MCF 10A (cell line): Measurements from ENCODE around the gene SLC22A13. TPM values are rescaled to one million over a fixed set of nuclear protein-coding genes. Genes with fewer than 3 reads are reported as not detected.
A peak's percentile ranks its signal among the peaks of the same experiment; 100 is the strongest.

ENCODE experiments used
- BruUV-seq: library from RNA; stranded (reverse); fragments of 400-500 nt; replicated peaks from 2 replicates; lab custom pipeline; 2021; lab: Mats Ljungman, UMichigan
- CTCF ChIA-PET: fragments of 300-600 bp; sonication (Branson Sonifier 250); formaldehyde crosslinking; extraction: SDS; loops from one replicate; lab custom pipeline; 2021; ENCODE audit warnings: antibody characterized with exemption, inconsistent platforms; lab: Yijun Ruan, JAX
- POLR2A ChIA-PET: fragments of 300-600, 350-650 bp; sonication (Branson Sonifier 250); formaldehyde crosslinking; extraction: SDS; loops from one replicate; lab custom pipeline; 2020; ENCODE audit warnings: antibody characterized with exemption, inconsistent platforms; lab: Yijun Ruan, JAX
- DNase-seq: peaks from one replicate; pipeline ENCODE4 v3.0.0-alpha.2; 2018; ENCODE audit not compliant: unreplicated experiment
- H3K27ac Mint-ChIP-seq: one replicate; pipeline ENCODE4 v1.8.0; 2022; ENCODE audit warnings: mild to moderate bottlenecking, low read depth, mixed read lengths; ENCODE audit not compliant: unreplicated experiment
- H3K27me3 Mint-ChIP-seq: one replicate; pipeline ENCODE4 v1.8.0; 2022; ENCODE audit warnings: mixed read lengths; ENCODE audit not compliant: insufficient read depth, unreplicated experiment
- H3K36me3 Mint-ChIP-seq: one replicate; pipeline ENCODE4 v1.8.0; 2022; ENCODE audit warnings: mild to moderate bottlenecking, moderate library complexity, mixed read lengths; ENCODE audit not compliant: insufficient read depth, unreplicated experiment
- H3K4me1 Mint-ChIP-seq: one replicate; pipeline ENCODE4 v1.8.0; 2022; ENCODE audit warnings: mixed read lengths; ENCODE audit not compliant: insufficient read depth, unreplicated experiment
- H3K4me3 Mint-ChIP-seq: one replicate; pipeline ENCODE4 v1.8.0; 2022; ENCODE audit warnings: mild to moderate bottlenecking, moderate library complexity, mixed read lengths; ENCODE audit not compliant: unreplicated experiment
- H3K9me3 Mint-ChIP-seq: one replicate; pipeline ENCODE4 v1.8.0; 2022; ENCODE audit warnings: mixed read lengths; ENCODE audit not compliant: unreplicated experiment
- intact Hi-C: fragments of 100-400 bp; cut with micrococcal nuclease; formaldehyde crosslinking; loops from 2 replicates; pipeline ENCODE4 v1.14.1; 2022
- total RNA-seq: library from RNA; stranded (reverse); gene quantifications from 2 replicates; pipeline ENCODE4 v1.2.3, GENCODE V29; 2022
- TF ChIP-seq, protein P1 (sequence below): fragments of 200-600 bp; IDR thresholded peaks from one replicate; pipeline ENCODE4 v1.8.0; 2022; ENCODE audit warnings: antibody characterized with exemption, mild to moderate bottlenecking; ENCODE audit not compliant: unreplicated experiment

SLC22A13 gene
- total RNA-seq, 1 experiment from 2014 or later = 1.9 TPM

GRCh38 chr3:38297537-38297936 lies 31.9 kb downstream of the SLC22A13 start:
- POLR2A ChIA-PET = interaction anchor here (0.6 kb wide), 1 partner anchor 104 kb away, joined by 4 read pairs; no protein-coding TSS in a partner anchor
- H3K27me3 Mint-ChIP-seq = no peaks in the 10 kb centered on the region
- no peaks in the 10 kb centered on the region for H3K9me3 Mint-ChIP-seq

GRCh38 chr3:38297947-38298711 lies 32.5 kb downstream of the SLC22A13 start:
- Mint-ChIP-seq H3K27me3 (no peaks in the 10 kb centered on the region), H3K36me3 (no peaks in the 10 kb centered on the region), H3K4me3 (no peak overlapping the region), H3K27ac (no peak overlapping the region), H3K9me3 (no peaks in the 10 kb centered on the region), H3K4me1 (no peaks in the 10 kb centered on the region)
- TF ChIP-seq, protein P1, sequence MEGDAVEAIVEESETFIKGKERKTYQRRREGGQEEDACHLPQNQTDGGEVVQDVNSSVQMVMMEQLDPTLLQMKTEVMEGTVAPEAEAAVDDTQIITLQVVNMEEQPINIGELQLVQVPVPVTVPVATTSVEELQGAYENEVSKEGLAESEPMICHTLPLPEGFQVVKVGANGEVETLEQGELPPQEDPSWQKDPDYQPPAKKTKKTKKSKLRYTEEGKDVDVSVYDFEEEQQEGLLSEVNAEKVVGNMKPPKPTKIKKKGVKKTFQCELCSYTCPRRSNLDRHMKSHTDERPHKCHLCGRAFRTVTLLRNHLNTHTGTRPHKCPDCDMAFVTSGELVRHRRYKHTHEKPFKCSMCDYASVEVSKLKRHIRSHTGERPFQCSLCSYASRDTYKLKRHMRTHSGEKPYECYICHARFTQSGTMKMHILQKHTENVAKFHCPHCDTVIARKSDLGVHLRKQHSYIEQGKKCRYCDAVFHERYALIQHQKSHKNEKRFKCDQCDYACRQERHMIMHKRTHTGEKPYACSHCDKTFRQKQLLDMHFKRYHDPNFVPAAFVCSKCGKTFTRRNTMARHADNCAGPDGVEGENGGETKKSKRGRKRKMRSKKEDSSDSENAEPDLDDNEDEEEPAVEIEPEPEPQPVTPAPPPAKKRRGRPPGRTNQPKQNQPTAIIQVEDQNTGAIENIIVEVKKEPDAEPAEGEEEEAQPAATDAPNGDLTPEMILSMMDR = peak; percentile 40
- DNase-seq = peak; percentile 23
- intact Hi-C loops = loop anchor here (1.0 kb wide), 2 partner anchors 167 to 180 kb away; no protein-coding TSS in a partner anchor
- POLR2A ChIA-PET = interaction anchor here (0.6 kb wide), 1 partner anchor 104 kb away, joined by 4 read pairs; no protein-coding TSS in a partner anchor
- CTCF ChIA-PET = interaction anchor here (0.6 to 3.1 kb wide), 27 partner anchors 8 to 702 kb away, joined by 3 to 21 read pairs (median 4); partner anchors contain the start of gene OXSR1
- BruUV-seq = no TSS peak

More at GRCh38 chr3:38297537-38297936, 31.9 kb downstream of the SLC22A13 start:
- CTCF ChIA-PET = interaction anchor here (0.6 to 3.1 kb wide), 19 partner anchors 8 to 702 kb away, joined by 3 to 21 read pairs (median 4); partner anchors contain the start of gene OXSR1
- intact Hi-C loops = no loop called here
- no peak for DNase-seq
- Mint-ChIP-seq H3K36me3 (no peaks in the 10 kb centered on the region), H3K4me3 (no peak overlapping the region), H3K27ac (no peak overlapping the region), H3K4me1 (no peaks in the 10 kb centered on the region)
- TF ChIP-seq, protein P1 = no peak
- BruUV-seq = no TSS peak

DNA sequence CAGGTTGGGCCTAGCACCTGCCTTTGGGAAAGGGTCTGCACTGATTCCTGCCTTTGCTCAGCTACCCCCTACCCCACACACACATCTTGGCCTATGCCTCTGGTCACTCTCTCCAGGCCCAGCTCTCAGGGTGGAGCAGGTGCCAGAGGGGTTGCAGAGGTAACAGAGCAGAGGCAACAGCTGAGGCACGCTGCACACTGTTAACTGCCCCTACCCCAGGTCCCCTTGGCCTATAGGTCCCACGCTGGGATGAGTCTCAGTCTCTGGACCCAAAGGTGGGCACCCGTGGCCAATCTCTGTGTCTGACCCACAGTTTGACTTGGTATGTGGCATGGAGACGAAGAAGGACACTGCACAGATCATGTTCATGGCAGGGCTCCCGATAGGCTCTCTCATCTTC lies 41.3 kb downstream of the SLC22A13 start:
- Mint-ChIP-seq H3K9me3 (no peaks in the 10 kb centered on the region), H3K4me1 (no peaks in the 10 kb centered on the region), H3K36me3 (no peaks in the 10 kb centered on the region), H3K4me3 (no peak overlapping the region), H3K27me3 (peaks cover 12% of the 10 kb centered on the region), H3K27ac (no peak overlapping the region)
- intact Hi-C loops = no loop called here
- no peak for DNase-seq
- no TSS peak for BruUV-seq
- TF ChIP-seq, protein P1 = no peak
- CTCF ChIA-PET = interaction anchor here (1.6 to 1.9 kb wide), 2 partner anchors 9 to 23 kb away, joined by 4 to 8 read pairs; no protein-coding TSS in a partner anchor
- POLR2A ChIA-PET = interaction anchor here (0.6 kb wide), 1 partner anchor 141 kb away, joined by 4 read pairs; no protein-coding TSS in a partner anchor

GRCh38 chr3:38307599-38307998 lies 42.0 kb downstream of the SLC22A13 start:
- peaks cover 12% of the 10 kb centered on the region for H3K27me3 Mint-ChIP-seq
- no peaks in the 10 kb centered on the region for H3K36me3 Mint-ChIP-seq
- no peaks in the 10 kb centered on the region for H3K4me1 Mint-ChIP-seq
- POLR2A ChIA-PET = no interaction called here
- H3K9me3 Mint-ChIP-seq = no peaks in the 10 kb centered on the region
- no peak overlapping the region for H3K4me3 Mint-ChIP-seq
- intact Hi-C loops = no loop called here
- H3K27ac Mint-ChIP-seq = no peak overlapping the region
- BruUV-seq = no TSS peak
- CTCF ChIA-PET = interaction anchor here (1.4 kb wide), 1 partner anchor 9 kb away, joined by 6 read pairs; no protein-coding TSS in a partner anchor
- no peak for DNase-seq
- TF ChIP-seq, protein P1 = no peak
